Stimulated activated CD8-positive, alpha-beta memory T cell treated with anti-CD3 and anti-CD28 coated beads, Interleukin-4, amount 100 ng/mL, for 48 hours (primary cell): ENCODE data around the gene SPON2.
A peak's percentile ranks its signal among the peaks of the same experiment; 100 is the strongest.

Experiments
- DNase-seq: peaks from one replicate; pipeline ENCODE4 v3.0.0-alpha.2; 2020

Gene SPON2

DNA sequence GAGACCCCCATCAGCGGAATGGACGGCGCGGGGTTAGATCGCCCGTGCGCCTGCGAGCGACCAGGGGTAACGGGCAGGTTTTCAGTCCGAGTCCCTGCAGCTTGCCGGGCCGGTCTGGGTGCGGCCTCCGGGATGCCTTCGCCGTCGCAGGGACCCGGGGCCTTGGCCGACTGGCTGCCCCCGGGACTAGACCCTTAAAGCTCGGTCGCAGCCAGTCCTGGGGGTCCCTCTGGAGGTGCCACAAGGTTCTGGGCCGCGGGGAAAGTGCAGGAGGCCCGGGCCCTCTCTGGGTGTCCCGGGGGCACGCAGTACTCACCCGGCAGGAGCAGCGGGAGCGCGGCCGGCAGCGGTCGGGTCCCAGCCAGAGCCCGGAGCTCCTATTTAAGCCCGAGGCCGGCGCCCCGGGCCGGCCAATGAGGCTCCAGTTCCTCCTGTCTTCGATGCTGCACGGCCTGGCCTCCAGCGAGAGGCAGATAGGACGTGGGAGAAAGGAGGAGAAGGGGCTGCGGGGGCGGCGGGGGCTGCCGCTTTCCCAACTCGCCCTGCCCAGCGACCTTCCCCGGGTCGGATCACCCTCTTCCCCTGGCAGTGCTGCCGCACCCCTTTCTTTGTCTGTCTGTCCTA lies at the start of gene SPON2:
SPON2 (minus strand) TSS at position 356 of the 624 bp plus-strand sequence.
- DNase-seq, result no peak

DNA sequence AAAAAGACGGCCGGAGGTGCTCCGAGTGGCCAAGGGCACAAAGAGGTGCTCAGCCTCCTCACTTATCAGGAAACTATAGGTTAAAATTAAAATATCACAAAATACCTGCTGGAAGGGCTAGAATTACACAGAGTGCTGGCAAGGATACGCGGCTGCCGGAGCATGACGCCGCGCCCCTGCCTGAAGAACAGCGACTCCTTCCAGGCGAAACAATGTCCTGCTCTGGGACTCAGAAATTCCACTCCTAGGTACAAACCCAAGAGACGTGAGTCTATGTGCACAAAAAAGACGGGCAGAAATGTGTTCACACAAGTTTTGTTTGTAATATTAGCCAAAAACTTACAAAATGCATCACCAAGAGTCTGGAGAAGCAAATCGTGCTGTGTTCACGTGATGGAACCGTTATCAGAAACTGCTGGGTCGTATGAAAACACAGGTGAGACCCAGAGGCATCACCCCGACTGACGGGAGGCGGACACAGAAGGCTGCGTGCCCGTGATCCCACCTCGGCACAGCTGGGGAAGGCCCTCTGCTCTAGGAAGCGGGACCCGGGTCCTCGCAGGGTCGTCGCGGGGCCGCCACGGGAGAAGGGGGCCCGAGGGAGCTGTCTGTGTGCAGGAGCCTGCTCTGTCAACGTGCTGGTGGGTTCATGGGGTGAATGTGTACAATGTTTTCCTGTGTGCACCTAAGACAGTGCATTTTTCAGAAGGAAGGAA lies 48.9 kb upstream of the SPON2 start:
- no peak for DNase-seq

DNA sequence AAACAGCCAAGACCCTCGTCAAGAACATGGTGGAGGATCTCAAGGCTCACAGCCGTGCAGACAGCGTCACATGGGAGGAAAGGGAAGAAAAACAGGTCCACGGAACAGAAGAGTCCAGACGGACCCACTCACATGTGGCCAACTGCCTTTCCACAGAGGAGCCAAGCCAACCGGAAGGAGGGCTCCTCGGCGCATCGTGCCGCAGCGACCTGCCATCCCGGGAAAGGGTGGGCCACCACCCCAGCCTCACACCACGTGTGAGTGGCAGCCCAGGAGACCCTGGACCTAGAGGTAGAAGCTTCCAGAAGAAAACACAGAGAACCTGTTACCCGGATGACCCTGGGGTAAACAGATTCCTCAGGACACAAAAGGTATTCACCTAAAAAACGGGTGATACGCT lies 48.2 kb upstream of the SPON2 start:
- DNase-seq, result no peak

DNA sequence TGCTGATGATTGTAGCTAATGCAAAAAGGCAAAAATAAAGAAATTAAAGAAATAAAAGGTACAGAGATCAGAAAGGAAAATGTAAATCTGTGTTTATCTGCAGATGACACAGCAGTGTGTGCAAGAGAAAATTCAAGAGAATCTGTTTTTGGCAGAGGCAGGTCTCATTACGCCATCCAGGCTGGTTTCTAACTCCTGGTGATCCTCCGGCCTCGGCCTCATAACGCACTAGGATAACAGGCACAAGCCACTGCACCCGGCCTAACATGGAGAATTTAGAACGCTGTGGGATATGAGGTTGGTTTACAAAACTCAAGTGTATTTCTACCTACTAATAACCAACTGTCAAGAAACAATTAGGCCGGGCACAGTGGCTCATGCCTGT lies 47.2 kb upstream of the SPON2 start:
- no peak for DNase-seq

DNA sequence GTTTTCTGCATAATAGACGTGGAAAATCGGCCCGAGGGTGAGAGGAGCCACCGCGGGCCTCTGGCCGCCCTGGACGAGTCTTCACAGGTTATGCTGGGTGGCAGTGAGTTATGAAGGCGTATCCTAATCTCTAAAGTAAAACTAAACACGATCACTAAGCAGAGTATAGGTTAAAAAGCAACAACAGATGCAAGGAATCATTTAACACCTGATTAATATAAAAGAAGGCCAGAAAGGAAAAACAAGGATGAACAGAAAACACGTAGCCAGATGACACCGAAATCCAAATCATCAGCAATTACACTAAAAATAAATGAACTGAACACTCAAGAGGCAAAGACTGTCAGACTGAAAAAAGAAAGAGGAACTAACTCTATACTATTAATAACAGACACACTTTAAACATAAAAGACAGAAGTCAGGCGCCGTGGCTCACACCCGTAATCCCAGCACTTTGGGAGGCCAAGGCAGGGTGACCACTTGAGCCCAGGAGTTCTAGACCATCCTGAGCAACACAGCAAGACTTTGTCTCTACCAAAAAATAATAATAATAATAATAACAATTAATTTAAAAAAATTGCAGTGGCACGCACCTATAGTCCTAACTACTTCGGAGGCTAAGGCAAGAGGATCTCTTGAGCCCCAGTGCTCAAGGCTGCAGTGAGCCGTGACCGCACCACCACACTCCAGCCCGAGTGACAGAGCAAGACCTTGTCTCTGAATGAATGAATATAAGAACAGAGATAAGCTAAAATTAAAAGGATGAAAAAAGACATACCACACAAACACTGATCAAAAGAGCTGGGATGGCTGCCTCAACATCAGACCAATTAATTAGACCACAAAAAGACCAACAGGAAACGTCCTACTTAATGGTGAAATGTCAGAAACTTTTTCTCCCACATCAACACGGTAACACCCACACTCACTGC lies 46.5 kb upstream of the SPON2 start:
- DNase-seq, result no peak

DNA sequence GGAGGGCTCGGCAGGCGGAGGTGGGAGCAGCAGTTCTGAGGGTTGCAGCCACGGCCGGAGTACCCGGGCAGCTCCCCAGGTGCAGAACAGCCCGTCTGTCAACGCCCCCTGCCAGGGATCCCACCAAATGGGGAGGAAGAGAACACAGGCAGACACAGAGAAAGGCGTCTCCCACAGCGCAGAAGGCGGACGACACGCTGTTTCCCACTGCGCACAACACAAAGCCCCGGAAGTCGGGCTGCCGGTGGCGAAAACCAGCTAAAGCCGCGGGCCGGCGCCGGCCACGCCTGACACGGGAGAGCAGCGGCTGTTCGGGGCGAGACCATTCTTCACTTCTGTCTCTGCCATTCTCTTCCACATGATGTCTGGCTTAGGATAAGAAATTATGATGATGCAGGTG lies 45.0 kb upstream of the SPON2 start:
- DNase-seq, result no peak

DNA sequence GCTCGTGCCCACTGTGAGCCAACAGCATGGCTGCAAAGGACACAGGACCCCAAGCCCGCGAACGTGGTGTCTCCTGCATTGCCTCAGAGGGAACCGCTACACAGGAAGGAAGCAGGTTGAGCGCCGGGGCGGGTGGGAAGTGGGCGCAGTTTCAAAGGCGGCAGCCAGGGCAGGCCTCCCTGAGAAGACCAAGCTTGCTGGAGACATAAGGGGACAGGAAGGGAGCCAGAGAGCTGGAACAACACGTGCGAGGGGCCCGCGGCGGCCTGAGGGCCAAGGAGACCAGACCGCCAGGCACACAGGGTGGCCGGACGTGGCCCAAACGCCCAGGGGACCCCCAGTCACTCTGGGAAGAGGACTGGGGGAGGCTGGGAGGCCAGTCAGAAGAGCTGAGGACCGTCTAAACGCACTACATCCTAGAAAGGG lies 44.5 kb upstream of the SPON2 start:
- DNase-seq, result peak; percentile 79

DNA sequence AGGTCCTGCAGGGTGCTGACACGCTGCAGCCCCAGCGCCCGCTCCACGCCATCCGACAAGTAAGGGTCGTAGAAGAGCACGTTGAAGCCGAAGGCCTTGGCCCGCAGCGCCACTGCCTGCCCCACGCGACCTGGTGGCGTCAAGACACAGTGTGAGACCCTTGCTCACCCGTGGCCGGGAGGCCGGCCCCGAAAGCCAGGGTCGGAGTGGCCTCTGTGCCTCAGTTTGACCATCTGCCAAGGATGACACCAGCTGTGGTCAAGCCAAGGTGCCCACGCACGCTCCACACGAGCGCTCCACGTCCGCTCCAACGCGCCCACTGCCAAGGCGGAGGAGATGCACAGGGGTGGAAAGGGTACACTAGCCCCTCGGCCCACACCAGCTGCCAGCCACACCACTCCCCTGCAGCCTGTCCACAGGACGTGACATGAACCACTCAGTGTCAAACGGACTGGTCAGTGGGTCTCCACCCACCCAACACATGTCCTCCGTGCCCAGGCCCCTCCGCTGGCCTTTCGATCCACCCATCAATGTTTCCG lies 43.8 kb upstream of the SPON2 start:
- DNase-seq, result no peak

DNA sequence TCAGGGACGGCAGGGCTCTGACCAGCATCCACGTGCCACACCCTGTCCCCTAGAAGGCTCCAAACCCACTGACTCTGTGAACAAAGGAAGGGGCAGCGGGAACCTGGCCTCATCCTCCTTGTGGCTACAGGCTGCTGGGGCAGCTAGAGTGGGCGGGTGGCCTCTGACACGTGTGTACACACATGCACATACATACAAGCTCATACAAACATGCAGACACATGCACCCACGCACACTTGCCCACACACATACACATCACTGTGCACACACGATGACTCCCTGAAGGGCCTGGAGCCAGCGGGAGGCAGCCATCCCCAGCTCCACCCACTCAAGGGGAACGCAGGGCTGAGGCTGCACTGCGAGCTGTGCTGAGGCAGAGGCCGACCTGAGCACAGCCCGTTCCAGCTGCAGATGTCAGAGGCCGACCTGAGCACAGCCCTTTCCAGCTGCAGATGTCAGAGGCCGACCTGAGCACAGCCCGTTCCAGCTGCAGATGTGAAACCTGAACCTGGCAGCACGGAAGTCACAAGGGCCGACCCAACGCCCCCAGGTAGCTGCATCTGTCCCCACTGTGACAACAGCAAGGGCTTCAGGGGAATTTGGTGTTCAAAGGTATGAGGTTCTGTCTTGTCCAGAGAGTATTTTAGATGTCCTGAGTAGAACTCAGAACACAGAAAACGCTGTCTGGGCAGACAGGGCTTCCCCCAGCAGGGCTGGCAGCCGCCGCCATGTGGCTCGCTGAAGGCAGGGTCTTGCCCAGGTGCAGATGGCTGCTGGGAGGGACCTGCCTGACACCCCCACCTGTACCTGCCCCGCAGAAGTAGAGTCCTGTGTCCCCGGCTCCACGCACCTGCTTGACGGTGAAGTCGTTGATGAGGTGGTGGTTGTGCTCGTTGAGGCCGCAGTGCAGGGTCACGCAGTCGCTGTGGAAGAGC lies 43.0 kb upstream of the SPON2 start:
- DNase-seq, result no peak

DNA sequence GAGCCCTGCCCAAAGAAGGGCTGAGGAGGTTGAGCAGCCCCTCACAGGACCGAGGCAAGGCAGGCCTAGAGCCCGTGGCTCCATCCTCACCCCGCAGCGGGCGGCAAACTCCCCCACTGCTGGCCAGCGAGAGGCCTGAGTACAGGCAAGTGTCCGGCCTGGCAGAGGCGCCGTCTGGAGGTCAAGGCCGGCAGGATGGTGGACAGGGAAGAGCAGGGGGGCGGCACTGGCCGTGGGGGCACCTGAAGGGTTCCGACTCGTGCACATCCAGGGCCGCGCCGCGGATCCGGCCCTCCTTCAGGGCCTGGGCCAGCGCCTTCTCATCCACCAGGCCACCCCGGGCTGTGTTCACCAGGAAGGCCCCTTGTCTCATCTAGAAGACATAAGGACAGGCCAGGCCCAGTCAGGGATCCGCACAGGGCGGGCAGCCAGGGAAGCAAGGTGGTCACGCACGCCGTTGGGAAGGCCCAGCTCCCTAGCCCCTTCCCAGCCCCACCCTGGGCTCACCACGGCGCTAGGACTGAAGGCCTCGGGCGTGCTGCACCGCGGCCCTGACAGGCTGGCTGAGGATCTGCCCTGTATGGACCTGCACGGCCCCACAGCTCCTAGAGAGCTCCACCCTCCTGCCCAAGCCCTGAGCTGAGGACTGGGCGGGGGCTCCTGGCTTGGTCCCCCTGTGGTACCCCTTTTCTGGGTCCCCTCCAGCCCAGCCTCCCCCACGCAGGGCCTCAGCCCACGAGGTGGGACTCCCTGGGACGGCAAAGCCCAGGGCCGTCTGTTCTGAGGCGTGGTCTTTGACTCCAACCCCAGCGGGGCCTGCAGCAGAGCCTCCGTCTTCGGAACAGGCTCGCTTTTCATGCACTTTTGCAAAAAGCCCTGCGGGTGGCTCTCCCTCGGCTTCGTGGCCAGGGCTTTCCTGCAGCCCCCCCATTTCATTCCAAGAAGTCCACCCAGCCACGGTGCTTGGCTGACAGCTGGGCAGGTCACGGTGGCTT lies 42.0 kb upstream of the SPON2 start:
- no peak for DNase-seq

DNA sequence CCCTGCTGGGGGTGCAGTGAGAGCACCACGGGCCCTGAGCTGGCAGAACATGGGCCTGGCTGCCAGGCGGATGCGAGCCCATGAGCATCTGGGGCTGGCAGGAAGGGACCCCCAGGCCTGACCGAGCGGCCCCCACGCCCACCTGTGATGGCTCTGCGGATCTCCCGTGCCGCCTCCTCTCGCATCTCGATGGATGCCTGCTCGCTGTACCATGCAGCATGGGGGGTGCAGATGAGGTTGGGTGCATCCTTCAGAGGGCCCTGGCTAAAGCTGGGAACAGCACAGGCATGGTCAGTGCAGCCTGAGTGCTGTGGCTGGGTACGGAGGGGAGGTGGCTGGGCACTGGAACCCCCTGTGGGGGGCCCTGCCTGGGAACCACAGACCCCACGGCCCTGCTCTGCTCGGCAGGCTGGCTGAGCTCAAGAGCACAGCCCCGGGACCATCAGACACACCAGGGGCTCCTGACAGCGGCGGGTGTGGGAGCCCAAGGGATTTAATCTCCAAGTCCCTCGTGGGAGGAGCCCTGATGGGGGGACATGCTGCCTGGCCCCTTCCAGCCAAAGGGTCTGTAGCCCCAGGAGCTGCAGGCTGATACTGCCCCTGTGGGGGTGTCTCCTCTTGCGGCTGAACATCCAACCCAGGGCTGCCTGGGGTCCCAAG lies 41.1 kb upstream of the SPON2 start:
- DNase-seq, result no peak

DNA sequence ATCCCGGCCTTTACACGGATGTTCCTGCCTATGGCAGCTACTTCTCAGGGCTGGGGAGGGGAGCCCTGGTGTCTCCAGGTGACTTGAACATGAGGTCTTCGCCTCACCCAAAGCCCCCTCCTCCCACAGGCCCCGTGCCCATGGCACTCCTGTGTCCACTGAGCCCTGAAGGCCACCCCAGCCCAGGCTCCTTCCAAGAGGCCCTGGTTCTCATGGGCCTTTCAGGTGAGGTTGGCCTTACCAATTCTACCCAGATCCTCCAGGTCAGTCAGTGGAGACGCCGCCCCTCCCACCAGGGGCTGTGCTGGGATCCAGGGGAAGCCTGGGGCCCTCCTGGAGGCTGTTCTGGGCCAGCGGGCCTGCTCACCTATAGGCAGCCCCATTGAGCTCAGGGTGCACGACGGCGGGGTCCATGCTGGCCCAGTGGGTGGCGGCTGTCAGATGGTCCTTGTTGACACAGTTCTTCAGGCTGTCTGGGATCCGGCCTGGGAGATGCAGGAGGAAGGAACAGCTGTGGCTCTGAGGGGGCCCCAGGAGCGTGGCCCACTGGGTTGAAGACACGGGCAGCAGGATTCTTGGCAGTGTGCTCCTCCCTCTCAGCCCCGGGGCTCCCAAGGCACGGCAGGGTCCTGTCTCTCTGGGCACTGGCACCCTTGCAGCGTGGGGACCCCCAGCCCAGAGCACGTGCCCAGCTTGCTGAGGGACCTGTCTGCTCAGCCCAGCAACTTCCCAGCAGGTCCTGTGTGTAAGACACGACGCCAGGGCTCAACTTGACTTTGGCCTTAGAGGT lies 40.4 kb upstream of the SPON2 start:
- no peak for DNase-seq

DNA sequence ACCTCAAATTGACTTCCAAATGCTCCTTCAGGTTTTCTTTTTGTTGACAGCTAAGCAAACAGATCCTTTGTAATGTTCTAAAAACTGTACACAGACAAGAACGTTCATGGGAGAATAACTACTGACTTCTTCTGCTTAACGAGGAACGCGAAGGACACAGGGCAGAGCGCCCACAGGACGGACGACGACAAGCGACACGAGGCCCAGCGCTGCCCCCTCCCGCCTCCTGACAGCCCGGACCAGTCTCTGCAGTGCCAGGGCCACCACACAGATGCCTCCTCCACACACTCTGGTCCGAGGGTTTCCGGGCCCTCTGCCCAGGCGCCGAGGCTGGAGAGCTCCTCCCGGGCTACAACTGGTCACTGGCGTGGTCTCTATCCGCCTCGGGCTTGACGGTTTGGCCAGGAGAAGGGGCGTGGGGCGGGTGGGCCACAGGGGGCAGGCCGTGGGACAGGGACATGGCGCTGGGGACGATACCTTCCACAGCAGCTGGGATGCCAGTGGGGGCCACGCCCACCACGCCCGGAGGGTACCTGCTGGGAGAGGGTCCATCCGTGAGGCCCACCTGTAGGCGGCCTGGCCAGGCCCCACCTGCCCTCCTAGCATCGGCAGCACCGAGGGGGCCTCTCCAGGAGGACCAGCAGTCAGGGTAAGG lies 39.6 kb upstream of the SPON2 start:
- DNase-seq, result no peak

DNA sequence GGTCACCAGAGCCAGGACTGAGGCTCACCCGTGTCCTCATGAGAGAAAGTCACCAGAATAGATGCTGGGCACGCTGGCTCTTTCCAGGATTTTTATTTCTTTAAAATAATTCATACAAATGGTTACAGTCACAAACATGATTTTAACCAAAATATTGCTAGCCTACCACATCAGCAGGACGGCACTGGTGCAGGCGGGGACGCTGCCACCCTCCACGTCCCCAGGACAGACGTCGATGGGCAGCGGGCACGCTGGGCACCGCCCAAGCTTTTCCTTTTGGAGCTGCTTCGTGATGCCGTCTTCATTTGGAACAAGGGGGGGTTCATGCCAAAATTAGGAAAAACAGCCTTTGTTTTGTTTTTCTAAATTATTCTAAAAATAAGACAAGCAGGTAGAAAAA lies 39.0 kb upstream of the SPON2 start:
- no peak for DNase-seq

DNA sequence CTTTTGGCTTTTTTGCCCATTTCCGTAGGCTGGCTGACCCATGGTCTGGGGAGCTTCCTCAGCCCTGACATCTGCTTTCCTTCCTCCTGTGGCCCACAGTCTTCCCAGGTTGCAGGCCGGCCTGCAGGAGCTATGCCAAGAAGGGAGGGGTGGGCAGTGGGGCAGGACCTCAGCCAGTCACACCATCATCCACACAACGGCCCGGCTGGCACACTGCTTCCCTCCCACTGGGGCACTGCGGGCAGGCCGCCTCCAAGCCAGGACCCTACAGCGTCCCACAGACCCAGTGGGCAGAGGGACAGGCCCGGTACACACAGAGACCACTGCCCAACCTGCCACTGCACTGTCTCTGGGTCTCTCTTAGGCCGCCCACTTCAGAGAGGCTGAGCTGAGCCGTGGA lies 38.6 kb upstream of the SPON2 start:
- no peak for DNase-seq

DNA sequence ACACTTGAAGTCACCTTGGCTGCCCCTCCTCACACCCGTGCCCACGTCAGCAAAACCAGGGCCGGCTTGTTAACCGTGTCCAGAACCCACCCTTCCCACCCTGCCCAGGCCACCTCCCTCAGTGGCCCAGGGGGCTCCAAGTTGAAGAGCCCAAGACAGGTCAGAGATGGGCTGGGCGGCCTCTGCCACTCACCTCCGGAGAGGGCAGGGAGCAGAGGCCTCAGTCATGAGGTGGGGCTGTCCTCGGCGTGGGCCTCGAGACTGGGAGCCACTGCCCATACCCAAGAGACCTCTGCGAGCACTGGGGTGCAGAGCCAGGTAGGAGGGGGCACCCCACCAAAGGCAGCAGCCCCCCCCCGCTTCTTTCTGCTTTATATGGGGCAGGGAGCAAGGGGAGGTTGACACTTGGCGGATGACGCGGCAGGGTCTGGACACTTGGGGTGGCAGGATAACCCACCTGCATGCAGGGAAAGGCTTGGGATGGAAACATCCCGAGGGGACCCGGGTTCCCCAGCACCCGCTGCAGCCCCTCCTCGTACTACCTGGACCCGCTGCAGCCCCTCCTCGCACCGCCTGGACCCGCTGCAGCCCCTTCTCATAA lies 38.0 kb upstream of the SPON2 start:
- DNase-seq, result no peak

DNA sequence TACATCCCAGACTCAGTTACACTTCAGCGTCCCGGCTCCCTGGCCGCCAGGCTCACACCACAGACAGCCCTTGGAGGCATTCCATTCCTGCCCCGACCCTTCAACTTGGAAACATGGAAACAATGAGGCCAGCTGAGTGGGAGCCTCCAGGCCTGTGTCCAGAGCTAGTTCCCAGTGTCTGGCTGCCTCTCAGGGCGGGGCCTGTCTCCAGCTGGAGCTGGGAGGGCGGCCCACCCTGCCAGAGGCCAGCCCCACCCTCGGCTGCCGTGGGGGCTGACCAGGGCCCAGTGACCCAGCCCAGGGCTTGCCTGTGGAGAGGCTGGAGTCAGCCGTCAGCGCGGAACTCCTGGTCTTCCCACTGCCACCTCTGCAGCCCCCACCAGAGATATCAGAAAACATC lies 37.4 kb upstream of the SPON2 start:
- DNase-seq, result no peak

DNA sequence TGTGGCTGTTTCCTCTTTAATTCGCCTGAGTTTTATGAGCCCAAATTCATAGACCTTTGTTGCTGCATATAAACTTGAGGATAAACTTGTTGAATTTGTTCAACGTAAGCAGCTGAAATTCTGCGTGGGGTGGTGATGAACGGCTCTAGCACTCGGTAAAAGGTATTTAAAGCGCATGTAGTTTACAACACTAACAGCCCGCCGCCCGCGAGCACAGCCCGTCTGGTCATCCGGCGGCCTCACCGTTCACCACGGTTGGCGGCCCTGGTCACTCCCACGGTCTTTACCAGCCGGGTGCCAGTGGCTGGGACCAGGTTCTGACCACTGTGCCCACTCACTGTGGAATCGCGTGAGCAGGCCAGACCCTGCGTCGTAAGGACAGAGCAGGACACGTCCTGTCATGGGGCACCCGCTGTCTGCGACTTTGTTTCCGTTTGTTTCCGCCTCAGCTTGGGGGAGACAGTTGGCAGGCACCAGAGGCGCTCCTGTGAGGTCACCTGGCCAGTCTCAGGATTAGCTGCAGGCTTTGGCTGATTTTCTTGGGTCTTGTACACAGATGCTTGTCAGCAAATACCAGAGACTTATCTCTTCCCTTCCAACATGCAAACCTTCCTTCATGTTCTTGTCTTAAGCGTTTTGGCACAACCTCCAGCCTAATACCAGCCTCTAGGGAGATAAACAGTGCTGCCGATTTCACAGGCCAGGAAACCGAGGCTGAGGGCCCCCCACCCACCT lies 36.8 kb upstream of the SPON2 start:
- DNase-seq, result no peak
